A549 (cell line): ENCODE measurements around the gene ASB18. TPM values are rescaled to one million over a fixed set of nuclear protein-coding genes. Genes with fewer than 3 reads are reported as not detected.

ENCODE experiments used
- ATAC-seq, 2 experiments: fragments of 200-7000 bp in 1 of 2; fragments of >200 bp in 1 of 2; cut with Nextera tagmentation in 1 of 2; cut with Tn5 transposase in 1 of 2; 3 replicates each; pipeline versions ENCODE4 v1.8.0 to v1.9.1; 2018 to 2020; ENCODE audit warnings: mild to moderate bottlenecking in 1 of 2, moderate library complexity in 1 of 2
- CTCF ChIA-PET: fragments of 300-600 bp; sonication (Branson Sonifier 250); formaldehyde crosslinking; extraction: SDS; loops from one replicate; lab custom pipeline; 2021; ENCODE audit warnings: antibody characterized with exemption, inconsistent platforms; lab: Yijun Ruan, JAX
- POLR2A ChIA-PET: fragments of 350-600 bp; formaldehyde crosslinking; extraction: SDS; loops from one replicate; lab custom pipeline; 2021; ENCODE audit warnings: antibody characterized with exemption, inconsistent platforms; lab: Yijun Ruan, JAX
- DNase-seq, 2 experiments: peaks; one replicate each; pipeline versions ENCODE4 v3.0.0 to v3.0.0-alpha.2; 2011 to 2016; ENCODE audit warnings: low read depth in 1 of 2, low spot score in 1 of 2
- FAIRE-seq: peaks from 2 replicates; lab custom pipeline; 2011; peaks lifted over from hg19 to GRCh38; lab: Jason Lieb, UNC
- H3K27ac ChIP-seq, 2 experiments: fragments of >200 bp; sonication (Bioruptor Twin); formaldehyde crosslinking; 3 replicates each; pipeline ENCODE4 v1.5.1; 2016 to 2017
- H3K4me1 ChIP-seq: fragments of >200 bp; sonication (Bioruptor Twin); formaldehyde crosslinking; 3 replicates; pipeline ENCODE4 v1.6.1; 2016
- H3K4me2 ChIP-seq: fragments of >200 bp; sonication (Bioruptor Twin); formaldehyde crosslinking; 3 replicates; pipeline ENCODE4 v1.6.1; 2016
- H3K4me3 ChIP-seq: fragments of >200 bp; sonication (Bioruptor Twin); formaldehyde crosslinking; 3 replicates; pipeline ENCODE4 v1.5.1; 2016
- H3K9me3 ChIP-seq: fragments of >200 bp; sonication (Bioruptor Twin); formaldehyde crosslinking; 3 replicates; pipeline ENCODE4 v1.6.1; 2016
- BHLHE40 ChIP-seq: IDR thresholded peaks from 2 replicates; pipeline ENCODE4 v1.6.1; 2012; ENCODE audit warnings: low read depth, low read length, inconsistent platforms
- CHD2 ChIP-seq: fragments of 150-350 bp; IDR thresholded peaks from 2 replicates; pipeline ENCODE4 v1.6.1; 2014; ENCODE audit warnings: low read length; ENCODE audit not compliant: partially characterized antibody
- EP300 ChIP-seq, 2 experiments: fragments of >200 bp; sonication (Bioruptor Twin); formaldehyde crosslinking; IDR thresholded peaks; 2 replicates in 1 of 2; 3 replicates in 1 of 2; pipeline ENCODE4 v1.6.1; 2016 to 2017
- FOSB ChIP-seq: fragments of 250-450 bp; sonication (Bioruptor Pico); IDR thresholded peaks from 2 replicates; pipeline ENCODE4 v1.5.0; 2020; ENCODE audit warnings: mild to moderate bottlenecking, moderate library complexity
- HOXA7 ChIP-seq: fragments of 250-450 bp; sonication (Bioruptor Pico); IDR thresholded peaks from 2 replicates; pipeline ENCODE4 v1.5.0; 2020; ENCODE audit warnings: mild to moderate bottlenecking, moderate library complexity
- JUNB ChIP-seq: fragments of >200 bp; sonication (Bioruptor Twin); formaldehyde crosslinking; IDR thresholded peaks from 2 replicates; pipeline ENCODE4 v1.6.1; 2016
- KDM5A ChIP-seq: fragments of 200-600 bp; sonication (generic); IDR thresholded peaks from 2 replicates; pipeline ENCODE4 v1.6.1; 2016; ENCODE audit warnings: antibody characterized with exemption, mild to moderate bottlenecking
- MAFK ChIP-seq: fragments of 450-650 bp; IDR thresholded peaks from 2 replicates; pipeline ENCODE4 v1.6.1; 2014; ENCODE audit not compliant: partially characterized antibody
- MAZ ChIP-seq: fragments of 150-350 bp; IDR thresholded peaks from 2 replicates; pipeline ENCODE4 v1.6.1; 2014; ENCODE audit warnings: antibody characterized with exemption, low read depth, low read length, borderline replicate concordance
- MYC ChIP-seq: IDR thresholded peaks from 2 replicates; pipeline ENCODE4 v1.6.1; 2012; ENCODE audit warnings: mild to moderate bottlenecking, inconsistent platforms, low read length, improper control_type of control experiment, borderline replicate concordance
- NFE2L2 ChIP-seq: fragments of 150-350 bp; conservative IDR thresholded peaks from 2 replicates; pipeline ENCODE4 v1.6.1; 2014; ENCODE audit warnings: low read length
- NR3C1 ChIP-seq: fragments of >200 bp; sonication (Bioruptor Twin); formaldehyde crosslinking; IDR thresholded peaks from 3 replicates; pipeline ENCODE4 v1.6.1; 2017
- PHF8 ChIP-seq: fragments of 200-600 bp; sonication (generic); IDR thresholded peaks from 2 replicates; pipeline ENCODE4 v1.6.1; 2016; ENCODE audit warnings: low read depth, mild to moderate bottlenecking, antibody characterized with exemption, moderate library complexity, borderline replicate concordance
- POLR2A ChIP-seq: IDR thresholded peaks from 2 replicates; pipeline ENCODE4 v1.6.1; 2012; ENCODE audit warnings: mild to moderate bottlenecking, low read length
- POLR2AphosphoS2 ChIP-seq: conservative IDR thresholded peaks from 2 replicates; pipeline ENCODE4 v1.6.1; 2012; ENCODE audit warnings: low read length, improper control_type of control experiment, inconsistent platforms
- RNF2 ChIP-seq: fragments of 200-600 bp; sonication (generic); IDR thresholded peaks from 2 replicates; pipeline ENCODE4 v1.6.1; 2016; ENCODE audit warnings: low read depth, mild to moderate bottlenecking, antibody characterized with exemption, moderate library complexity, borderline replicate concordance
- SMC3 ChIP-seq: fragments of >200 bp; sonication (Bioruptor Twin); formaldehyde crosslinking; IDR thresholded peaks from 3 replicates; pipeline ENCODE4 v1.6.1; 2018; ENCODE audit warnings: inconsistent platforms
- TFCP2L1 ChIP-seq: fragments of 250-450 bp; sonication (Bioruptor Pico); IDR thresholded peaks from 2 replicates; pipeline ENCODE4 v1.5.0; 2021; ENCODE audit warnings: mild to moderate bottlenecking
- TP53 ChIP-seq: fragments of 250-450 bp; sonication (Bioruptor Pico); IDR thresholded peaks from 2 replicates; pipeline ENCODE4 v1.5.0; 2021; ENCODE audit warnings: mild to moderate bottlenecking, moderate library complexity
- ZC3H11A ChIP-seq: fragments of 450-650 bp; IDR thresholded peaks from 2 replicates; pipeline ENCODE4 v1.6.1; 2014; ENCODE audit warnings: antibody characterized with exemption, mild to moderate bottlenecking
- ZFP36 ChIP-seq: fragments of 450-650 bp; IDR thresholded peaks from 2 replicates; pipeline ENCODE4 v1.6.1; 2014; ENCODE audit warnings: borderline replicate concordance; ENCODE audit not compliant: partially characterized antibody
- ZSCAN20 ChIP-seq: fragments of 250-450 bp; sonication (Bioruptor Pico); IDR thresholded peaks from 2 replicates; pipeline ENCODE4 v1.8.0; 2022; ENCODE audit warnings: mild to moderate bottlenecking, moderate library complexity
- WGBS: methylation state at CpG from one replicate; pipeline ENCODE4 v1.1.6; 2017; ENCODE audit errors: missing lambda C conversion rate; 5-methylcytosine and 5-hydroxymethylcytosine counted together
- polyA plus RNA-seq, 4 experiments: library from polyadenylated mRNA; depleted of rRNA in 3 of 4; stranded (reverse); fragments of >200 nt; fragmentation: RNase III in 1 of 4; extraction: RNeasy Plus Mini Kit Qiagen cat#74134 plus additional on column Dnase treatment in 1 of 4; gene quantifications; 2 replicates in 3 of 4; 3 replicates in 1 of 4; pipeline ENCODE4 v1.2.3, GENCODE V29; 2011 to 2017
- TF ChIP-seq, protein P1 (sequence below): IDR thresholded peaks from 2 replicates; pipeline ENCODE4 v1.6.1; 2012; ENCODE audit warnings: low read depth, borderline replicate concordance
- TF ChIP-seq, protein P2 (sequence below): IDR thresholded peaks from 2 replicates; pipeline ENCODE4 v1.6.1; 2012
- TF ChIP-seq, protein P3 (sequence below): fragments of 250-450 bp; sonication (Bioruptor Pico); IDR thresholded peaks from 2 replicates; pipeline ENCODE4 v1.5.0; 2021; ENCODE audit warnings: mild to moderate bottlenecking, moderate library complexity, borderline replicate concordance
- TF ChIP-seq, protein P4 (sequence below): fragments of 200-600 bp; sonication (generic); IDR thresholded peaks from 2 replicates; pipeline ENCODE4 v1.6.1; 2016; ENCODE audit warnings: antibody characterized with exemption, mild to moderate bottlenecking, moderate library complexity
- TF ChIP-seq, protein P5 (sequence below): fragments of 450-650 bp; IDR thresholded peaks from 2 replicates; pipeline ENCODE4 v1.6.1; 2014; ENCODE audit warnings: antibody characterized with exemption
- TF ChIP-seq, protein P6 (sequence below): IDR thresholded peaks from 2 replicates; pipeline ENCODE4 v1.6.1; 2012
- TF ChIP-seq, protein P7 (sequence below): fragments of 250-450 bp; sonication (Bioruptor Pico); IDR thresholded peaks from 2 replicates; pipeline ENCODE4 v1.5.0; 2020; ENCODE audit warnings: low read depth, mild to moderate bottlenecking, moderate library complexity

The ASB18 gene
- polyA plus RNA-seq, 2 of the 4 experiments (the other 2 are of a cell fraction): not detected

DNA sequence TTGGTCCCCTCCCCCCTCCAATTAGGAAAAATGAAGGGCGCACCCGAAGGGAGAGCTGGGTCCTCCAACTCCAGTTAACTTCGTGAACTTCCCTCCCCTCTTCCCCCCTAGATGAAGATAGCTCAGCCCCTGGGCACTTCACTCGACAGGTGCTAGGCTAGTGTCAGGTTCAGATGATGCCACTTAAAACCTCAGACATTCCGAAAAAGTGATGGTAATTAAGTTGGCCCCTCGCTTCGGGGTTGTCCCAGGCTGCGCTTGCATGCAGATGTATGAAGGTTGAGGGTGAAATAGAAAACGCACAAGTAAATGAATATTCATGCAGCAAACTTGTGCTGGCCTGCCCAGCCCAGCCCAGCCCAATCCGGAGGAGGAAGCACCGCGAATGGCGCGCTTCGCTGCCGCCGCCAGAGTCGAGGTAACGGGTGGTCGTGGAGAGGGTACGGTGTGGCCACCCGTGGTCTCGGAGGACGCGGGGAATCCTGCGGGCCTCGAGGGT, 93.0 kb downstream of the ASB18 start:
- TF ChIP-seq HOXA7 (CRISPR knock-in tag) (no peak), JUNB (no peak), ZFP36 (no peak), FOSB (no peak), SMC3 (no peak), ZC3H11A (no peak), CHD2 (no peak), NR3C1 (no peak), MAFK (no peak), EP300 (IDR thresholded peaks at IDR 0.05) (no peak), TFCP2L1 (CRISPR knock-in tag) (no peak), KDM5A (no peak), NFE2L2 (no peak), MAZ (no peak)
- TF ChIP-seq, protein P1, sequence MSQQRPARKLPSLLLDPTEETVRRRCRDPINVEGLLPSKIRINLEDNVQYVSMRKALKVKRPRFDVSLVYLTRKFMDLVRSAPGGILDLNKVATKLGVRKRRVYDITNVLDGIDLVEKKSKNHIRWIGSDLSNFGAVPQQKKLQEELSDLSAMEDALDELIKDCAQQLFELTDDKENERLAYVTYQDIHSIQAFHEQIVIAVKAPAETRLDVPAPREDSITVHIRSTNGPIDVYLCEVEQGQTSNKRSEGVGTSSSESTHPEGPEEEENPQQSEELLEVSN: no peak
- TF ChIP-seq, protein P2, sequence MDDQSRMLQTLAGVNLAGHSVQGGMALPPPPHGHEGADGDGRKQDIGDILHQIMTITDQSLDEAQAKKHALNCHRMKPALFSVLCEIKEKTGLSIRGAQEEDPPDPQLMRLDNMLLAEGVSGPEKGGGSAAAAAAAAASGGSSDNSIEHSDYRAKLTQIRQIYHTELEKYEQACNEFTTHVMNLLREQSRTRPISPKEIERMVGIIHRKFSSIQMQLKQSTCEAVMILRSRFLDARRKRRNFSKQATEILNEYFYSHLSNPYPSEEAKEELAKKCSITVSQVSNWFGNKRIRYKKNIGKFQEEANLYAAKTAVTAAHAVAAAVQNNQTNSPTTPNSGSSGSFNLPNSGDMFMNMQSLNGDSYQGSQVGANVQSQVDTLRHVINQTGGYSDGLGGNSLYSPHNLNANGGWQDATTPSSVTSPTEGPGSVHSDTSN: no peak
- TF ChIP-seq, protein P3, sequence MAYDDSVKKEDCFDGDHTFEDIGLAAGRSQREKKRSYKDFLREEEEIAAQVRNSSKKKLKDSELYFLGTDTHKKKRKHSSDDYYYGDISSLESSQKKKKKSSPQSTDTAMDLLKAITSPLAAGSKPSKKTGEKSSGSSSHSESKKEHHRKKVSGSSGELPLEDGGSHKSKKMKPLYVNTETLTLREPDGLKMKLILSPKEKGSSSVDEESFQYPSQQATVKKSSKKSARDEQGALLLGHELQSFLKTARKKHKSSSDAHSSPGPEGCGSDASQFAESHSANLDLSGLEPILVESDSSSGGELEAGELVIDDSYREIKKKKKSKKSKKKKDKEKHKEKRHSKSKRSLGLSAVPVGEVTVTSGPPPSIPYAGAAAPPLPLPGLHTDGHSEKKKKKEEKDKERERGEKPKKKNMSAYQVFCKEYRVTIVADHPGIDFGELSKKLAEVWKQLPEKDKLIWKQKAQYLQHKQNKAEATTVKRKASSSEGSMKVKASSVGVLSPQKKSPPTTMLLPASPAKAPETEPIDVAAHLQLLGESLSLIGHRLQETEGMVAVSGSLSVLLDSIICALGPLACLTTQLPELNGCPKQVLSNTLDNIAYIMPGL: no peak
- Histone ChIP-seq H3K27ac (no peak overlapping the region), H3K9me3 (no peaks in the 10 kb centered on the region), H3K4me3 (no peak overlapping the region), H3K4me1 (peaks cover 12% of the 10 kb centered on the region; the same call in 2 of the 3 replicates), H3K4me2 (no peak overlapping the region)
- ATAC-seq (no peak), DNase-seq (no peak), FAIRE-seq (no peak)
- POLR2A ChIA-PET: no interaction called here
- 92% methylated on average over 27 of the region's 27 CpGs for WGBS
- CTCF ChIA-PET: interaction anchor here (0.6 to 3.7 kb wide), 3 partner anchors 10 to 391 kb away, joined by 3 to 17 read pairs (median 8); no protein-coding TSS in a partner anchor

DNA sequence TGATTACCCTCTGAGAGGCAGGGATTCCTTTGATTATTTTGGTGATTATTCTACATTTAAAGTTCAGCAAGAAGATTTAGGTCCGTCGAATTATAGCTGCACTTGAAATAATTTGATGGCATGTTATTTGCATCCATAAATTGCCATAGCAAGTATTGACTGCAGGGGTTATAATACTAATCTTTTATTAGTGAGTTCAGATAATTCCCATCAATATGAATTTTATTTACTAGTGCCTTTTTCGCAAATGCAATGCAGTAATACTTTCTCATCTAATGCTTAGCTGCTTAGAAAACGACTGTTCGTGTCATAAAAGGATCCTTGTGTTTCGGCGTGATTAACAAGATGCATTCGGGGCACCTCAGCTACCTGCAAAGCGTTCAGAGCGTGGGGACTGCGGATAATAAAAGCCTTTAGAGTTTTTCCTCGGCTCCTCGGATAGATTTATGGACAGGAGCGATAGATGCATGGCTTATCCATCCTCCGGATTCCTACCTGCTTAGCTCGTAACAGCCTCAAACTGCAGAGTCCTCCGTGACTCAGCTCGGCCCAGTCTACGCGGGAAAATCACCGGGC, 93.5 kb downstream of the ASB18 start:
- Histone ChIP-seq H3K27ac (no peak overlapping the region), H3K4me1 (peaks cover 12% of the 10 kb centered on the region; the same call in 2 of the 3 replicates), H3K4me3 (no peak overlapping the region), H3K4me2 (no peak overlapping the region), H3K9me3 (no peaks in the 10 kb centered on the region)
- FAIRE-seq: no peak
- no peak for DNase-seq
- ChIA-PET POLR2A (no interaction called here), CTCF (interaction anchor here (2.1 to 3.7 kb wide), 2 partner anchors 10 to 391 kb away, joined by 8 to 17 read pairs; no protein-coding TSS in a partner anchor)
- WGBS: 92% methylated on average over 21 of the region's 21 CpGs
- ATAC-seq: no peak
- TF ChIP-seq, protein P4, sequence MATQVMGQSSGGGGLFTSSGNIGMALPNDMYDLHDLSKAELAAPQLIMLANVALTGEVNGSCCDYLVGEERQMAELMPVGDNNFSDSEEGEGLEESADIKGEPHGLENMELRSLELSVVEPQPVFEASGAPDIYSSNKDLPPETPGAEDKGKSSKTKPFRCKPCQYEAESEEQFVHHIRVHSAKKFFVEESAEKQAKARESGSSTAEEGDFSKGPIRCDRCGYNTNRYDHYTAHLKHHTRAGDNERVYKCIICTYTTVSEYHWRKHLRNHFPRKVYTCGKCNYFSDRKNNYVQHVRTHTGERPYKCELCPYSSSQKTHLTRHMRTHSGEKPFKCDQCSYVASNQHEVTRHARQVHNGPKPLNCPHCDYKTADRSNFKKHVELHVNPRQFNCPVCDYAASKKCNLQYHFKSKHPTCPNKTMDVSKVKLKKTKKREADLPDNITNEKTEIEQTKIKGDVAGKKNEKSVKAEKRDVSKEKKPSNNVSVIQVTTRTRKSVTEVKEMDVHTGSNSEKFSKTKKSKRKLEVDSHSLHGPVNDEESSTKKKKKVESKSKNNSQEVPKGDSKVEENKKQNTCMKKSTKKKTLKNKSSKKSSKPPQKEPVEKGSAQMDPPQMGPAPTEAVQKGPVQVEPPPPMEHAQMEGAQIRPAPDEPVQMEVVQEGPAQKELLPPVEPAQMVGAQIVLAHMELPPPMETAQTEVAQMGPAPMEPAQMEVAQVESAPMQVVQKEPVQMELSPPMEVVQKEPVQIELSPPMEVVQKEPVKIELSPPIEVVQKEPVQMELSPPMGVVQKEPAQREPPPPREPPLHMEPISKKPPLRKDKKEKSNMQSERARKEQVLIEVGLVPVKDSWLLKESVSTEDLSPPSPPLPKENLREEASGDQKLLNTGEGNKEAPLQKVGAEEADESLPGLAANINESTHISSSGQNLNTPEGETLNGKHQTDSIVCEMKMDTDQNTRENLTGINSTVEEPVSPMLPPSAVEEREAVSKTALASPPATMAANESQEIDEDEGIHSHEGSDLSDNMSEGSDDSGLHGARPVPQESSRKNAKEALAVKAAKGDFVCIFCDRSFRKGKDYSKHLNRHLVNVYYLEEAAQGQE: no peak
- no peak for TF ChIP-seq NR3C1
- TF ChIP-seq RNF2: no peak
- TF ChIP-seq POLR2A: no peak
- TF ChIP-seq BHLHE40: no peak
- TF ChIP-seq TP53: no peak
- no peak for TF ChIP-seq PHF8
- no peak for TF ChIP-seq ZSCAN20 (CRISPR knock-in tag)
- TF ChIP-seq MAFK: no peak
- TF ChIP-seq, protein P5, sequence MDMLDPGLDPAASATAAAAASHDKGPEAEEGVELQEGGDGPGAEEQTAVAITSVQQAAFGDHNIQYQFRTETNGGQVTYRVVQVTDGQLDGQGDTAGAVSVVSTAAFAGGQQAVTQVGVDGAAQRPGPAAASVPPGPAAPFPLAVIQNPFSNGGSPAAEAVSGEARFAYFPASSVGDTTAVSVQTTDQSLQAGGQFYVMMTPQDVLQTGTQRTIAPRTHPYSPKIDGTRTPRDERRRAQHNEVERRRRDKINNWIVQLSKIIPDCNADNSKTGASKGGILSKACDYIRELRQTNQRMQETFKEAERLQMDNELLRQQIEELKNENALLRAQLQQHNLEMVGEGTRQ: no peak
- TF ChIP-seq, protein P6, sequence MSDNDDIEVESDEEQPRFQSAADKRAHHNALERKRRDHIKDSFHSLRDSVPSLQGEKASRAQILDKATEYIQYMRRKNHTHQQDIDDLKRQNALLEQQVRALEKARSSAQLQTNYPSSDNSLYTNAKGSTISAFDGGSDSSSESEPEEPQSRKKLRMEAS: no peak
- no peak for TF ChIP-seq POLR2AphosphoS2
- TF ChIP-seq, protein P7, sequence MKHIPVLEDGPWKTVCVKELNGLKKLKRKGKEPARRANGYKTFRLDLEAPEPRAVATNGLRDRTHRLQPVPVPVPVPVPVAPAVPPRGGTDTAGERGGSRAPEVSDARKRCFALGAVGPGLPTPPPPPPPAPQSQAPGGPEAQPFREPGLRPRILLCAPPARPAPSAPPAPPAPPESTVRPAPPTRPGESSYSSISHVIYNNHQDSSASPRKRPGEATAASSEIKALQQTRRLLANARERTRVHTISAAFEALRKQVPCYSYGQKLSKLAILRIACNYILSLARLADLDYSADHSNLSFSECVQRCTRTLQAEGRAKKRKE (CRISPR knock-in tag): no peak
- TF ChIP-seq MYC: no peak
- TF ChIP-seq NFE2L2: no peak
